PC-9 (cell line): ENCODE data around the gene ATRNL1. TPM values are rescaled to one million over a fixed set of nuclear protein-coding genes. Genes with fewer than 3 reads are reported as not detected.

Experiments
- BruUV-seq: library from RNA; stranded (reverse); fragments of 400-500 nt; replicated peaks from 2 replicates; lab custom pipeline; 2021; lab: Mats Ljungman, UMichigan
- CTCF ChIA-PET: fragments of 300-600 bp; sonication (Branson Sonifier 250); formaldehyde crosslinking; loops from one replicate; lab custom pipeline; 2022; ENCODE audit warnings: antibody characterized with exemption; lab: Charles Lee
- POLR2A ChIA-PET: fragments of 300-600 bp; sonication (Branson Sonifier 250); formaldehyde crosslinking; loops from one replicate; lab custom pipeline; 2022; ENCODE audit warnings: antibody characterized with exemption; ENCODE audit not compliant: unreplicated experiment; lab: Charles Lee
- DNase-seq, 2 experiments: peaks; one replicate each; pipeline versions ENCODE4 v3.0.0 to v3.0.0-alpha.2; 2015 to 2022; ENCODE audit warnings: mixed read lengths in 1 of 2
- H2AFZ ChIP-seq: fragments of 200-600 bp; sonication (generic); 2 replicates; pipeline ENCODE4 v1.8.1; 2017; ENCODE audit warnings: antibody characterized with exemption
- H3F3A ChIP-seq: fragments of 200-600 bp; sonication (generic); 2 replicates; pipeline ENCODE4 v1.8.1; 2017; ENCODE audit warnings: antibody characterized with exemption, mild to moderate bottlenecking, low read depth; ENCODE audit not compliant: insufficient read depth
- H3K27ac ChIP-seq: fragments of 200-600 bp; sonication (generic); 2 replicates; pipeline ENCODE4 v1.6.1; 2016; ENCODE audit warnings: mixed run types
- H3K27me3 ChIP-seq: fragments of 200-600 bp; sonication (generic); 2 replicates; pipeline ENCODE4 v1.6.1; 2016; ENCODE audit warnings: low read depth, mixed run types; ENCODE audit not compliant: insufficient read depth
- H3K36me3 ChIP-seq: fragments of 200-600 bp; sonication (generic); 2 replicates; pipeline ENCODE4 v1.6.1; 2016; ENCODE audit warnings: low read depth, mixed run types
- H3K4me1 ChIP-seq: fragments of 200-600 bp; sonication (generic); replicated peaks from 2 replicates; pipeline ENCODE4 v1.6.1; 2016; ENCODE audit warnings: mixed run types; ENCODE audit not compliant: insufficient read depth
- H3K4me2 ChIP-seq: fragments of 200-600 bp; sonication (generic); 2 replicates; pipeline ENCODE4 v1.6.1; 2017; ENCODE audit warnings: mixed run types
- H3K4me3 ChIP-seq: fragments of 200-600 bp; sonication (generic); 2 replicates; pipeline ENCODE4 v1.6.1; 2016; ENCODE audit warnings: mixed run types
- H3K79me2 ChIP-seq: fragments of 200-600 bp; sonication (generic); 2 replicates; pipeline ENCODE4 v1.6.1; 2017; ENCODE audit warnings: low read depth, mixed run types
- H3K9me2 ChIP-seq: fragments of 200-600 bp; sonication (generic); 2 replicates; pipeline ENCODE4 v1.8.1; 2017; ENCODE audit warnings: mild to moderate bottlenecking; ENCODE audit not compliant: insufficient read depth
- H3K9me3 ChIP-seq: fragments of 200-600 bp; sonication (generic); 2 replicates; pipeline ENCODE4 v1.8.1; 2016; ENCODE audit warnings: low read depth; ENCODE audit not compliant: insufficient read depth
- H4K20me1 ChIP-seq: fragments of 200-600 bp; sonication (generic); 2 replicates; pipeline ENCODE4 v1.8.1; 2017; ENCODE audit not compliant: insufficient read depth
- CTCF ChIP-seq: fragments of 200-600 bp; sonication (generic); conservative IDR thresholded peaks from 2 replicates; pipeline ENCODE4 v1.6.1; 2017; ENCODE audit warnings: mixed run types, antibody characterized with exemption, mild to moderate bottlenecking, moderate library complexity
- EZH2 ChIP-seq: fragments of 200-600 bp; sonication (generic); IDR thresholded peaks from 2 replicates; pipeline ENCODE4 v1.8.0; 2017; ENCODE audit warnings: antibody characterized with exemption, low read depth
- intact Hi-C: fragments of 100-400 bp; cut with micrococcal nuclease; formaldehyde crosslinking; loops from one replicate; pipeline ENCODE4 v1.10.0; 2022; ENCODE audit not compliant: unreplicated experiment
- total RNA-seq: library from RNA; stranded (reverse); gene quantifications from 2 replicates; pipeline ENCODE4 v1.2.3, GENCODE V29; 2021

Gene ATRNL1
- total RNA-seq, 1 experiment from 2014 or later = not detected

- BruUV-seq = no TSS peak
- intact Hi-C loops = no loop called here
- H3K4me1 ChIP-seq = no peaks in the 10 kb centered on the region
- POLR2A ChIA-PET = no interaction called here
- no peak overlapping the region for H3K27ac ChIP-seq
- H2AFZ ChIP-seq = no peak overlapping the region
- no peak for DNase-seq
- H3K4me3 ChIP-seq = no peak overlapping the region
- no peaks in the 10 kb centered on the region for H3K9me2 ChIP-seq
- no peaks in the 10 kb centered on the region for H3K36me3 ChIP-seq
- no peaks in the 10 kb centered on the region for H3F3A ChIP-seq
- CTCF ChIA-PET = no interaction called here
- H4K20me1 ChIP-seq = no peaks in the 10 kb centered on the region
- no peak for TF ChIP-seq EZH2
- TF ChIP-seq CTCF = no peak
- no peaks in the 10 kb centered on the region for H3K9me3 ChIP-seq
- no peak overlapping the region for H3K4me2 ChIP-seq
- H3K27me3 ChIP-seq = no peaks in the 10 kb centered on the region
- H3K79me2 ChIP-seq = no peaks in the 10 kb centered on the region
Observed at GRCh38 chr10:115539142-115539762, 446.1 kb downstream of the ATRNL1 start.

GRCh38 chr10:115555887-115556402 is 462.8 kb downstream of the ATRNL1 start:
- no TSS peak for BruUV-seq
- Histone ChIP-seq H3K36me3 (no peaks in the 10 kb centered on the region), H3F3A (no peaks in the 10 kb centered on the region), H4K20me1 (no peaks in the 10 kb centered on the region), H3K4me2 (no peak overlapping the region), H3K9me2 (no peaks in the 10 kb centered on the region), H3K27ac (no peak overlapping the region), H3K4me3 (no peak overlapping the region), H3K27me3 (no peaks in the 10 kb centered on the region), H3K9me3 (no peaks in the 10 kb centered on the region), H2AFZ (no peak overlapping the region), H3K79me2 (no peaks in the 10 kb centered on the region), H3K4me1 (no peaks in the 10 kb centered on the region)
- POLR2A ChIA-PET = no interaction called here
- no peak for TF ChIP-seq CTCF
- TF ChIP-seq EZH2 = no peak
- intact Hi-C loops = no loop called here
- CTCF ChIA-PET = no interaction called here
- DNase-seq = no peak

- H3K9me2 ChIP-seq = no peaks in the 10 kb centered on the region
- H3K4me3 ChIP-seq = no peak overlapping the region
- no peaks in the 10 kb centered on the region for H3K27me3 ChIP-seq
- no peaks in the 10 kb centered on the region for H4K20me1 ChIP-seq
- POLR2A ChIA-PET = no interaction called here
- no peaks in the 10 kb centered on the region for H3K36me3 ChIP-seq
- H3F3A ChIP-seq = no peaks in the 10 kb centered on the region
- CTCF ChIA-PET = no interaction called here
- BruUV-seq = no TSS peak
- H3K9me3 ChIP-seq = no peaks in the 10 kb centered on the region
- no peak overlapping the region for H2AFZ ChIP-seq
- no peak overlapping the region for H3K4me2 ChIP-seq
- no peaks in the 10 kb centered on the region for H3K4me1 ChIP-seq
- H3K79me2 ChIP-seq = no peaks in the 10 kb centered on the region
- intact Hi-C loops = no loop called here
- TF ChIP-seq EZH2 (no peak), CTCF (no peak)
- DNase-seq = no peak
- no peak overlapping the region for H3K27ac ChIP-seq
Observed at GRCh38 chr10:115558252-115558651, 465.1 kb downstream of the ATRNL1 start.
